GM19452 (cell line): ENCODE results near the gene SYT9.

ENCODE experiments used
- ATAC-seq: cut with Tn5 transposase; IDR thresholded peaks from one replicate; pipeline ENCODE4 v1.9.1; 2021; ENCODE audit not compliant: unreplicated experiment

The SYT9 gene

GRCh38 chr11:7457211-7457610 lies 205.5 kb downstream of the SYT9 start:
- no peak for ATAC-seq

GRCh38 chr11:7462706-7463105 lies 211.0 kb downstream of the SYT9 start:
- ATAC-seq, result no peak

GRCh38 chr11:7467652-7468051 lies 215.9 kb downstream of the SYT9 start:
- peak; percentile 79 for ATAC-seq

GRCh38 chr11:7469351-7469865 lies 217.7 kb downstream of the SYT9 start:
- no peak for ATAC-seq

- no peak for ATAC-seq
Observed at GRCh38 chr11:7471071-7471470, 219.4 kb downstream of the SYT9 start.

GRCh38 chr11:7473717-7474116 lies 222.0 kb downstream of the SYT9 start:
- ATAC-seq, result peak; percentile 85

- ATAC-seq, result no peak
Observed at GRCh38 chr11:7480113-7480512, 228.4 kb downstream of the SYT9 start.

GRCh38 chr11:7484131-7484530 lies 232.4 kb downstream of the SYT9 start:
- ATAC-seq, result no peak

GRCh38 chr11:7484645-7485044 lies 232.9 kb downstream of the SYT9 start:
- no peak for ATAC-seq

- no peak for ATAC-seq
Observed at GRCh38 chr11:7485186-7486097, 233.7 kb downstream of the SYT9 start, which contains the start of gene OLFML1. Gene OLFML1, plus strand, starts transcription at chr11:7485506. Its CDS starts 370 bp downstream, at chr11:7485876.

GRCh38 chr11:7486098-7486780 lies 234.5 kb downstream of the SYT9 start:
- ATAC-seq, result no peak

GRCh38 chr11:7486781-7487140 lies 235.1 kb downstream of the SYT9 start:
- no peak for ATAC-seq

GRCh38 chr11:7487360-7487759 lies 235.7 kb downstream of the SYT9 start:
- no peak for ATAC-seq

- no peak for ATAC-seq
Observed at GRCh38 chr11:7488681-7489080, 237.0 kb downstream of the SYT9 start.

- ATAC-seq, result no peak
Observed at GRCh38 chr11:7489376-7489775, 237.7 kb downstream of the SYT9 start.

GRCh38 chr11:7490054-7490453 lies 238.3 kb downstream of the SYT9 start:
- no peak for ATAC-seq

GRCh38 chr11:7490535-7490934 lies 238.8 kb downstream of the SYT9 start:
- no peak for ATAC-seq

GRCh38 chr11:7492253-7492652 lies 240.5 kb downstream of the SYT9 start:
- no peak for ATAC-seq

GRCh38 chr11:7493670-7494069 lies 242.0 kb downstream of the SYT9 start:
- ATAC-seq, result no peak

GRCh38 chr11:7494086-7494745 lies 242.5 kb downstream of the SYT9 start:
- no peak for ATAC-seq

- peak; percentile 89 for ATAC-seq
Observed at GRCh38 chr11:7495882-7496551, 244.3 kb downstream of the SYT9 start.
